HEK293 (cell line): ENCODE results near the gene RPL22.

Experiments
- CTCF ChIA-PET: fragments of 350-600 bp; formaldehyde crosslinking; extraction: SDS; loops from one replicate; lab custom pipeline; 2021; ENCODE audit warnings: antibody characterized with exemption; lab: Yijun Ruan, JAX
- POLR2A ChIA-PET: fragments of 300-600 bp; formaldehyde crosslinking; extraction: SDS; loops from one replicate; lab custom pipeline; 2020; ENCODE audit warnings: antibody characterized with exemption, inconsistent platforms; lab: Yijun Ruan, JAX
- H3K27ac ChIP-seq: fragments of 200-500 bp; sonication (Bioruptor generic); 2 replicates; pipeline ENCODE4 v1.5.1; 2014; ENCODE audit warnings: low read depth, low read length, control low read depth, inconsistent platforms; ENCODE audit errors: extremely low read depth
- H3K36me3 ChIP-seq, 2 experiments: fragments of 200-500 bp in 1 of 2; sonication (Bioruptor generic) in 1 of 2; 1 replicate in 1 of 2; 2 replicates in 1 of 2; pipeline ENCODE4 v1.5.1; 2014 to 2017; ENCODE audit warnings: inconsistent platforms in 2 of 2, low read length in 2 of 2; ENCODE audit not compliant: control insufficient read depth in 2 of 2, insufficient read depth in 1 of 2
- H3K4me1 ChIP-seq: fragments of 200-500 bp; sonication (Bioruptor generic); 2 replicates; pipeline ENCODE4 v1.5.1; 2014; ENCODE audit warnings: mild to moderate bottlenecking, low read length, inconsistent platforms; ENCODE audit not compliant: control insufficient read depth, insufficient read depth
- H3K4me3 ChIP-seq: 2 replicates; pipeline ENCODE4 v1.5.1; 2011; ENCODE audit warnings: low read depth, mild to moderate bottlenecking, control low read depth, low read length, moderate library complexity
- H3K9me3 ChIP-seq: fragments of 200-500 bp; sonication (Bioruptor generic); 2 replicates; pipeline ENCODE4 v1.5.1; 2014; ENCODE audit warnings: low read depth, low read length, inconsistent platforms; ENCODE audit not compliant: control insufficient read depth, insufficient read depth
- GLIS1 ChIP-seq: fragments of 450-650 bp; formaldehyde crosslinking; IDR thresholded peaks from 2 replicates; pipeline ENCODE4 v1.5.1; 2016; ENCODE audit warnings: missing biosample characterization, missing genetic modification characterization
- GLIS2 ChIP-seq: fragments of 450-650 bp; formaldehyde crosslinking; IDR thresholded peaks from 2 replicates; pipeline ENCODE4 v1.5.1; 2016; ENCODE audit warnings: missing biosample characterization, missing genetic modification characterization
- ZBTB1 ChIP-seq: fragments of 450-650 bp; formaldehyde crosslinking; IDR thresholded peaks from 2 replicates; pipeline ENCODE4 v1.5.1; 2016; ENCODE audit warnings: missing biosample characterization, missing genetic modification characterization
- ZIC2 ChIP-seq: fragments of 450-650 bp; formaldehyde crosslinking; IDR thresholded peaks from 2 replicates; pipeline ENCODE4 v1.5.1; 2016; ENCODE audit warnings: missing biosample characterization, missing genetic modification characterization
- ZNF549 ChIP-seq: fragments of 450-650 bp; IDR thresholded peaks from 2 replicates; pipeline ENCODE4 v1.5.1; 2018; ENCODE audit warnings: missing biosample characterization, missing genetic modification characterization, mild to moderate bottlenecking, inconsistent platforms, moderate library complexity
- ZNF600 ChIP-seq: fragments of 450-650 bp; formaldehyde crosslinking; IDR thresholded peaks from 2 replicates; pipeline ENCODE4 v1.5.1; 2016; ENCODE audit warnings: missing biosample characterization, missing genetic modification characterization
- ZNF776 ChIP-seq: fragments of 450-650 bp; formaldehyde crosslinking; IDR thresholded peaks from 2 replicates; pipeline ENCODE4 v1.5.0; 2017; ENCODE audit warnings: missing biosample characterization, missing genetic modification characterization, borderline replicate concordance
- ZNF792 ChIP-seq: fragments of 450-650 bp; formaldehyde crosslinking; IDR thresholded peaks from 2 replicates; pipeline ENCODE4 v1.5.1; 2016; ENCODE audit warnings: missing biosample characterization, missing genetic modification characterization
- TF ChIP-seq, protein P1 (sequence below): fragments of 450-650 bp; formaldehyde crosslinking; IDR thresholded peaks from 2 replicates; pipeline ENCODE4 v1.5.1; 2016; ENCODE audit warnings: missing biosample characterization, missing genetic modification characterization, low read depth

RPL22 gene

DNA sequence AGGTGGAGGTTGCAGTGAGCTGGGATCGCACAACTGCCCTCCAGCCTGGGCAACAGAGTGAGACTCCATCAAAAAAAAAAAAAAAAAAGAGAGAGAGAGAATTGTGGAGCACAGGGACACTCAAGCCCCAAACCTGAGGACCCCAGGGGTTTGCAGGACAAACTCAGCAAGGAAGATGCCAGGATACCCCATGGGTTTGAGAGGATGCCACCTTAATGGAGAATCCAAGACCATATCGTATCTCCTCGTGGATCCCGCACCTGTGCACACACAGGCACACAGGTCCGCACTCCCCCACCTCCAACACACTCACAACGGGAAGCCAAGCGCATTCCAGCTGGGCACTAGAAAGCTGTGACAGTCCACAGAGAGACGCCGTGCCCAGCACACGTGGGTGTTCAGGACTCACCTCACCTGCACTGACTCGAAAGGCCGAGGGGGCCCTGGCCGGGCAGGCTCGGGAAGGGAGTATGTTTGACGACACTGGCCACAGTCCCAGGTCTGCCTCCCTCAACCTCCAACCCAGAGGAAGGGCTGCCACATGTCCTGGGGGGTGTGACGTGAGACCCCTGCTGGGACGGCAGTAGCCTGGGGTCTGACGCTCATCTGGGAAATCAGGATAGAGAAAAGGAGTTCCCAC is 30.3 kb downstream of the RPL22 start:
- Histone ChIP-seq H3K4me1 (no peaks in the 10 kb centered on the region), H3K27ac (no peak overlapping the region), H3K4me3 (no peak overlapping the region), H3K36me3 (no peaks in the 10 kb centered on the region), H3K9me3 (no peaks in the 10 kb centered on the region)
- TF ChIP-seq ZNF792 (tag by site-specific recombination) (no peak), GLIS1 (tag by site-specific recombination) (peak; percentile 11; the same call in 1 of the 2 replicates), ZIC2 (tag by site-specific recombination) (0 out of 2 replicates have a peak, but pooled peaks have one; percentile 12)
- POLR2A ChIA-PET = no interaction called here
- CTCF ChIA-PET = interaction anchor here (0.6 to 1.3 kb wide), 2 partner anchors 16 to 75 kb away, joined by 3 read pairs; partner anchors contain the start of gene HES3

DNA sequence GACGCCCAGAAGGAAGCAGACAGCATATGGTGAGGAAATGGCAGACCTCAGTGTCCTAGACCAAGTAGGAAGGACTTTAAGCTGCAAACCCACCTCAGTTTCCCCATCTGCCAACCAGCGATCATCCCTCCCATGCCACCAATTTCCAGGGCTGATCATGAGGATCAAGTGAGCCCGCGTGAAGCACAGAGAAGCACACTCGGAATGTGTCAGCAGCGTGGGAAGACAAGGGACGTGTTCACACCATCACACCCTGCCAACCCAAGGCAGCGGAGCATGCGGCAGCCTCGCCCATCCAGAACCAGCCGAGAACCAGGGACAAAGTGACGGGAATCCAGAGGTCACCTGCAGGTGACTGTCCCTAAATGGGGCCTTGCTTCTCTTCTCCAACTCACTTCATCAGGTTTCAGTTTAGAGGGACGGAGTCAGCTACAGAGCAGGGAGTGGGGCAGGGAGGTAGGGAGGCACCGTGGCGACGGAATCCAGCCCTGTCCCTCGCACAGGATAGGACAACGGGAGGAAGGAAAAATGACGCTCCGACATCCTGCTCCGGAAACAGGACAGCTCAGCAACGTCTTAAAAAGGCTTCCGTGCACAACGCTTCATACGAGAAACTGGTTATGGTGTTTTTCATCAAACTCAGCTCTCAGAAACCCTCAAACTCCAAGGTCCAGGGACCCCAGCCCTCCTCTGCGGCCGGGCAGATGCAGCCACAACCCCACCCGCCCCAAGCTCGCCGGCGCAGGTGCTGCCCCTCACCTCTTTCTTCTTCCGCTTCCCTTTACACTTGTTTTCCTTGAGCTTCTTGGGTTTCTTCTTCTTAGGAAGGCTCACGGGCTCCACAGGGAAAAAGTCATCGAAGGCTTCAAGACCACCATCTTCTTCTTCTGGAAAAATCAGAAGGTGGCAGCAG is 31.7 kb downstream of the RPL22 start:
- TF ChIP-seq, protein P1, sequence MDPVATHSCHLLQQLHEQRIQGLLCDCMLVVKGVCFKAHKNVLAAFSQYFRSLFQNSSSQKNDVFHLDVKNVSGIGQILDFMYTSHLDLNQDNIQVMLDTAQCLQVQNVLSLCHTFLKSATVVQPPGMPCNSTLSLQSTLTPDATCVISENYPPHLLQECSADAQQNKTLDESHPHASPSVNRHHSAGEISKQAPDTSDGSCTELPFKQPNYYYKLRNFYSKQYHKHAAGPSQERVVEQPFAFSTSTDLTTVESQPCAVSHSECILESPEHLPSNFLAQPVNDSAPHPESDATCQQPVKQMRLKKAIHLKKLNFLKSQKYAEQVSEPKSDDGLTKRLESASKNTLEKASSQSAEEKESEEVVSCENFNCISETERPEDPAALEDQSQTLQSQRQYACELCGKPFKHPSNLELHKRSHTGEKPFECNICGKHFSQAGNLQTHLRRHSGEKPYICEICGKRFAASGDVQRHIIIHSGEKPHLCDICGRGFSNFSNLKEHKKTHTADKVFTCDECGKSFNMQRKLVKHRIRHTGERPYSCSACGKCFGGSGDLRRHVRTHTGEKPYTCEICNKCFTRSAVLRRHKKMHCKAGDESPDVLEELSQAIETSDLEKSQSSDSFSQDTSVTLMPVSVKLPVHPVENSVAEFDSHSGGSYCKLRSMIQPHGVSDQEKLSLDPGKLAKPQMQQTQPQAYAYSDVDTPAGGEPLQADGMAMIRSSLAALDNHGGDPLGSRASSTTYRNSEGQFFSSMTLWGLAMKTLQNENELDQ = no peak
- peak; percentile 58; the same call in 1 of the 2 replicates for TF ChIP-seq ZNF600 (tag by site-specific recombination)
- POLR2A ChIA-PET = no interaction called here
- CTCF ChIA-PET = interaction anchor here (0.7 to 1.3 kb wide), 5 partner anchors 10 to 306 kb away, joined by 3 to 5 read pairs (median 3); no protein-coding TSS in a partner anchor
- no peak overlapping the region for H3K4me3 ChIP-seq
- no peak overlapping the region for H3K27ac ChIP-seq
- no peaks in the 10 kb centered on the region for H3K9me3 ChIP-seq
- no peaks in the 10 kb centered on the region for H3K36me3 ChIP-seq
- H3K4me1 ChIP-seq = no peaks in the 10 kb centered on the region

DNA sequence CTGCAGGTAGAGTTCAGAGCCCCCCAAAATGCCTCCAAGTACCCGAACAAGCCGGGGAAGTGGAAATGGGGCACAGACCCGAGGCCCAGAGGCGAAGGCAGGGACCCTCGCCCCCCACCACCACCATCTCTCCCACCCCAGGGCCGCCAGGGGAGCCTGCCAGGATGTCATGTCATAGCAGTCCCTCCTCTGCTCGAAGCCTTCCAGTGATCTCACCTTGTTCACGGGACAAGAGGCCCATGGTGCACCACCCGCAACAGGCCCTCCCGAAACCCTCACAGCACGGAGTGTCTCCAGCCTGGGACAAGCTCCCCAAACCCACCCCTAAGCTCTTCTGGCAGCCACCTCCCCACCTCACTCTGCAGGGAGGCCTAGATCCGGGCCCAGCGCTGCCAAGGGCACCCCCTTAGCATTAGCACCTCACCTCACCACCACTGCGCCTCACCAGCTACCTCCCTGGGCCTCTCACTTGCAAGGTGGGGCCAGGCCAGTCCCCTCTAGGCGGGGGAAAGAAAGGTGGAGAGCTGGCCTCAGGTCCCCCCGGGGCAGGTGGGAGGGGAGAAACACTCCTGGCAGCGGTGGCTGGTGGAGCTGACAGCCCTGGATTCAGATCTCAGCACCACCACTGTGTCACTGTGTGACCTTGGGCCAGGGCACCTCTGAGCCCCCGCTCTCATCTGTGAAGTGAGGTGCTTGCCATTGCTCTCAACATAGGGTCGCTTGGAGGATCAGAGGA is 32.6 kb downstream of the RPL22 start:
- H3K9me3 ChIP-seq = no peaks in the 10 kb centered on the region
- ChIA-PET CTCF (no interaction called here), POLR2A (no interaction called here)
- no peaks in the 10 kb centered on the region for H3K4me1 ChIP-seq
- H3K4me3 ChIP-seq = no peak overlapping the region
- no peaks in the 10 kb centered on the region for H3K36me3 ChIP-seq
- H3K27ac ChIP-seq = no peak overlapping the region
- TF ChIP-seq ZNF776 (tag by site-specific recombination) (no peak), GLIS2 (tag by site-specific recombination) (0 out of 2 replicates have a peak, but pooled peaks have one; percentile 1)

DNA sequence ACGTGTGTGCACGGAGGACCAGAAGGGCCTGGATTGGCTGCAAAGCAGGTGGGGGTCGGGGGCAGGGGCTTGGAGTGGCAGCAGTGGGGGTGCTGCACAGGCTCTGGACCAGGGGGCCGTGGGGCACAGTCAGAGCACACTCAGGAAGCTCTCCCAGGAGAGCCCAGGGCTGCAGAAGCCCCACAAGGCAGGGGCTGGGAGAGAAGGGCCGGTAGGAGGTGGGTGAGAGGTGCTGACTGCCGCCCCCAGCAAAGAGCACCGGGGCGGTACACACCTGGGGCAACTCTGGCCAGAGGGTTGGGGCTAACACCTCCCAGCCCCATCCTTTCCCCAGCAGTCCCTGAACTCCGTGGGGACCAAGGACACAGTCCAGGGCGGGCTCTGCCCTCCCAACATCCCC is 33.2 kb downstream of the RPL22 start:
- H3K4me1 ChIP-seq = no peaks in the 10 kb centered on the region
- ChIA-PET CTCF (no interaction called here), POLR2A (no interaction called here)
- TF ChIP-seq ZNF549 (tag by site-specific recombination) = no peak
- peak; percentile 50 for TF ChIP-seq GLIS1 (tag by site-specific recombination)
- no peak for TF ChIP-seq ZBTB1
- TF ChIP-seq GLIS2 (tag by site-specific recombination) = 0 out of 2 replicates have a peak, but pooled peaks have one; percentile 31
- H3K4me3 ChIP-seq = no peak overlapping the region
- H3K27ac ChIP-seq = no peak overlapping the region
- H3K36me3 ChIP-seq = no peaks in the 10 kb centered on the region
- H3K9me3 ChIP-seq = no peaks in the 10 kb centered on the region
